ENCODE data around the gene ENDOU.

GRCh38 chr12:47730341-47730744 lies 5.1 kb upstream of the ENDOU start:
- TF ChIP-seq REST (IDR thresholded peaks at IDR 0.05; ENCODE audit: insufficient read depth in 1 of 2, low read depth in 2 of 2, low read length in 1 of 2): no peak
- TF ChIP-seq, protein P1, sequence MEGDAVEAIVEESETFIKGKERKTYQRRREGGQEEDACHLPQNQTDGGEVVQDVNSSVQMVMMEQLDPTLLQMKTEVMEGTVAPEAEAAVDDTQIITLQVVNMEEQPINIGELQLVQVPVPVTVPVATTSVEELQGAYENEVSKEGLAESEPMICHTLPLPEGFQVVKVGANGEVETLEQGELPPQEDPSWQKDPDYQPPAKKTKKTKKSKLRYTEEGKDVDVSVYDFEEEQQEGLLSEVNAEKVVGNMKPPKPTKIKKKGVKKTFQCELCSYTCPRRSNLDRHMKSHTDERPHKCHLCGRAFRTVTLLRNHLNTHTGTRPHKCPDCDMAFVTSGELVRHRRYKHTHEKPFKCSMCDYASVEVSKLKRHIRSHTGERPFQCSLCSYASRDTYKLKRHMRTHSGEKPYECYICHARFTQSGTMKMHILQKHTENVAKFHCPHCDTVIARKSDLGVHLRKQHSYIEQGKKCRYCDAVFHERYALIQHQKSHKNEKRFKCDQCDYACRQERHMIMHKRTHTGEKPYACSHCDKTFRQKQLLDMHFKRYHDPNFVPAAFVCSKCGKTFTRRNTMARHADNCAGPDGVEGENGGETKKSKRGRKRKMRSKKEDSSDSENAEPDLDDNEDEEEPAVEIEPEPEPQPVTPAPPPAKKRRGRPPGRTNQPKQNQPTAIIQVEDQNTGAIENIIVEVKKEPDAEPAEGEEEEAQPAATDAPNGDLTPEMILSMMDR (IDR thresholded peaks at IDR 0.05): no peak
- no peak for TF ChIP-seq POLR2AphosphoS5 (IDR thresholded peaks at IDR 0.05; ENCODE audit: low read depth, low read length)
